ENCODE measurements around the gene CENPM. TPM values are rescaled to one million over a fixed set of nuclear protein-coding genes. Genes with fewer than 3 reads are reported as not detected.

The CENPM gene
- total RNA-seq, 1 experiment from 2014 or later, result 77.5 TPM

- Histone ChIP-seq H3K4me1 (ENCODE audit: insufficient read depth, low read length) (peaks cover 6% of the 10 kb centered on the region; the same call in 1 of the 2 replicates), H3K9ac (ENCODE audit: low read length) (no peak overlapping the region), H3K9me3 (ENCODE audit: low read length) (no peaks in the 10 kb centered on the region), H3K27ac (ENCODE audit: low read length) (no peak overlapping the region), H2AFZ (ENCODE audit: low read length) (no peak overlapping the region), H3K79me2 (ENCODE audit: low read length) (no peaks in the 10 kb centered on the region), H3K9me2 (replicated peaks; ENCODE audit: low read length) (no peaks in the 10 kb centered on the region), H4K20me1 (ENCODE audit: low read length) (no peaks in the 10 kb centered on the region), H3K36me3 (ENCODE audit: low read depth, low read length) (no peaks in the 10 kb centered on the region; the same call in 1 of the 2 replicates), H3K4me2 (ENCODE audit: low read length) (no peak overlapping the region), H3K27me3 (ENCODE audit: low read length) (no peaks in the 10 kb centered on the region), H3K4me3 (ENCODE audit: low read length) (no peak overlapping the region), H3F3A (ENCODE audit: low read length, unreplicated experiment) (no peaks in the 10 kb centered on the region)
- intact Hi-C loops (cut with micrococcal nuclease), result no loop called here
- ChIA-PET POLR2A (ENCODE audit: unreplicated experiment) (no interaction called here), CTCF (no interaction called here)
- BruUV-seq (replicated peaks), result no TSS peak
- no peak for TF ChIP-seq EZH2 (IDR thresholded peaks at IDR 0.05; ENCODE audit: low read length, unreplicated experiment)
- no peak for TF ChIP-seq CTCF (conservative IDR thresholded peaks at IDR 0.05; ENCODE audit: low read depth, low read length)
- TF ChIP-seq EZH2phosphoT487 (IDR thresholded peaks at IDR 0.05; ENCODE audit: borderline replicate concordance, low read length), result no peak
- DNase-seq, result no peak
- ATAC-seq, result no peak
Measured at GRCh38 chr22:41952713-41953112, 5.8 kb upstream of the CENPM start.

- no peaks in the 10 kb centered on the region for H3F3A ChIP-seq (ENCODE audit: low read length, unreplicated experiment)
- no peak within 1 kb of the TSS for H3K4me3 ChIP-seq (ENCODE audit: low read length)
- no peak within 1 kb of the TSS for H3K27ac ChIP-seq (ENCODE audit: low read length)
- no peaks in the 10 kb centered on the region for H4K20me1 ChIP-seq (ENCODE audit: low read length)
- H3K9me2 ChIP-seq (replicated peaks; ENCODE audit: low read length), result no peaks in the 10 kb centered on the region
- no peaks in the 10 kb centered on the region for H3K79me2 ChIP-seq (ENCODE audit: low read length)
- H3K27me3 ChIP-seq (ENCODE audit: low read length), result no peaks in the 10 kb centered on the region
- no peaks in the 10 kb centered on the region for H3K9me3 ChIP-seq (ENCODE audit: low read length)
- no peaks in the 10 kb centered on the region for H3K36me3 ChIP-seq (ENCODE audit: low read depth, low read length)
- TF ChIP-seq CTCF (conservative IDR thresholded peaks at IDR 0.05; ENCODE audit: low read depth, low read length), result no peak
- TF ChIP-seq EZH2phosphoT487 (IDR thresholded peaks at IDR 0.05; ENCODE audit: borderline replicate concordance, low read length), result no peak
- TF ChIP-seq EZH2 (IDR thresholded peaks at IDR 0.05; ENCODE audit: low read length, unreplicated experiment), result no peak
- H3K4me1 ChIP-seq (ENCODE audit: insufficient read depth, low read length), result peaks cover 13% of the 10 kb centered on the region; the same call in 1 of the 2 replicates
- intact Hi-C loops (cut with micrococcal nuclease), result no loop called here
- CTCF ChIA-PET, result no interaction called here
- no peak within 1 kb of the TSS for H3K9ac ChIP-seq (ENCODE audit: low read length)
- DNase-seq (no peak), ATAC-seq (no peak)
- no peak within 1 kb of the TSS for H3K4me2 ChIP-seq (ENCODE audit: low read length)
- no peak within 1 kb of the TSS for H2AFZ ChIP-seq (ENCODE audit: low read length)
- BruUV-seq (replicated peaks), result no TSS peak
- POLR2A ChIA-PET (ENCODE audit: unreplicated experiment), result no interaction called here
Measured at GRCh38 chr22:41951898-41952474, 5.0 kb upstream of the CENPM start, which contains the start of gene SMIM45. Gene SMIM45 (plus strand): TSS chr22:41952150.

- CTCF ChIA-PET, result no interaction called here
- intact Hi-C loops (cut with micrococcal nuclease), result no loop called here
Measured at GRCh38 chr22:41949297-41949965, 2.5 kb upstream of the CENPM start.

More at GRCh38 chr22:41949297-41949965, 2.5 kb upstream of the CENPM start:
- Histone ChIP-seq H3K27me3 (ENCODE audit: low read length) (no peaks in the 10 kb centered on the region), H4K20me1 (ENCODE audit: low read length) (no peaks in the 10 kb centered on the region), H2AFZ (ENCODE audit: low read length) (no peak overlapping the region), H3K4me1 (ENCODE audit: insufficient read depth, low read length) (peaks cover 21% of the 10 kb centered on the region), H3K4me3 (ENCODE audit: low read length) (no peak overlapping the region), H3K79me2 (ENCODE audit: low read length) (peaks cover 20% of the 10 kb centered on the region), H3F3A (ENCODE audit: low read length, unreplicated experiment) (no peaks in the 10 kb centered on the region), H3K9me2 (replicated peaks; ENCODE audit: low read length) (no peaks in the 10 kb centered on the region), H3K27ac (ENCODE audit: low read length) (no peak overlapping the region), H3K9me3 (ENCODE audit: low read length) (no peaks in the 10 kb centered on the region), H3K36me3 (ENCODE audit: low read depth, low read length) (peaks cover 8% of the 10 kb centered on the region), H3K4me2 (ENCODE audit: low read length) (no peak overlapping the region), H3K9ac (ENCODE audit: low read length) (no peak overlapping the region)
- ATAC-seq (no peak), DNase-seq (no peak)
- TF ChIP-seq EZH2 (IDR thresholded peaks at IDR 0.05; ENCODE audit: low read length, unreplicated experiment), result no peak
- TF ChIP-seq CTCF (conservative IDR thresholded peaks at IDR 0.05; ENCODE audit: low read depth, low read length), result no peak
- TF ChIP-seq EZH2phosphoT487 (IDR thresholded peaks at IDR 0.05; ENCODE audit: borderline replicate concordance, low read length), result no peak
- BruUV-seq (replicated peaks), result no TSS peak
- POLR2A ChIA-PET (ENCODE audit: unreplicated experiment), result interaction anchor here (0.7 kb wide), 1 partner anchor 261 kb away, joined by 7 read pairs; the partner anchor contains the start of gene SNU13

Measured in PC-3 (cell line).